Adipose tissue (tissue), 3 donors: Measurements from ENCODE around the gene PCK1. TPM values are rescaled to one million over a fixed set of nuclear protein-coding genes. Genes with fewer than 3 reads are reported as not detected.
"Not testable (repeated sequence)": the region's sequence is repeated elsewhere in the genome, so short reads cannot be mapped to it uniquely, and the experiment has no call there.

ENCODE experiments used
- H3K27ac ChIP-seq: one replicate; pipeline ENCODE4 v1.5.1; 2013; ENCODE audit warnings: low read depth, low read length
- WGBS, 3 donors: extraction: QIAGEN DNeasy Blood & Tissue Kit; methylation state at CpG; one replicate each; pipeline ENCODE4 v1.1.7; 2013; 5-methylcytosine and 5-hydroxymethylcytosine counted together
- polyA plus RNA-seq, 3 donors: library from polyadenylated mRNA; stranded (reverse); fragments of 200-250 nt; gene quantifications; one replicate each; pipeline ENCODE4 v1.2.3, GENCODE V29; 2013
- donor health status: healthy with polysubstance abuse.
- donor health status: Bipolar disorder and iron deficiency.
- donor health status: healthy.

Gene PCK1
- 100 to 1,000 TPM in 1 of 3 donors, 10 to 100 TPM in 2; 20.8 to 161 (median 49.9) TPM for polyA plus RNA-seq

DNA sequence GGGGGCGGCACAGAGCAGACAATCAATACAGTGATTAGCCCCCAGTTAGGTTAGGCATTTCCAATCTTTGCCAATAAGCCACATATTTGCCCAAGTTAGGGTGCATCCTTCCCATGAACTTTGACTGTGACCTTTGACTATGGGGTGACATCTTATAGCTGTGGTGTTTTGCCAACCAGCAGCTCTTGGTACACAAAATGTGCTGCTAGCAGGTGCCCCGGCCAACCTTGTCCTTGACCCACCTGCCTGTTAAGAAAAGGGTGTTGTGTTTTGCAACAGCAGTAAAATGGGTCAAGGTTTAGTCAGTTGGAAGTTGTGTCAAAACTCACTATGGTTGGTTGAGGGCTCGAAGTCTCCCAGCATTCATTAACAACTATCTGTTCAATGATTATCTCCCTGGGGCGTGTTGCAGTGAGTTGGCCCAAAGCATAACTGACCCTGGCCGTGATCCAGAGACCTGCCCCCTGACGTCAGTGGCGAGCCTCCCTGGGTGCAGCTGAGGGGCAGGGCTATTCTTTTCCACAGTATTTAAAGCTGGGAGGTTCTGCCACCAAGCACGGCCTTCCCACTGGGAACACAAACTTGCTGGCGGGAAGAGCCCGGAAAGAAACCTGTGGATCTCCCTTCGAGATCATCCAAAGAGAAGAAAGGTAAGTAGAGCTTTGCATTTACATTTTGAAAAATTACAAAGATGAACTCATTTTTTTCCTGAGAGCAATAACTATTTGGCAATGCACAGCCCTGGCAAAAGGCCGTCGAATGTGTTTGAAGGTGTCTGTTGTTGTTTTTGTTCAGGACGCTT, at the start of gene PCK1:
TSS of gene PCK1 (plus strand) at position 557 of the 802 bp plus-strand sequence. CDS start 302 bp downstream, outside the sequence.
- H3K27ac ChIP-seq: no peak within 1 kb of the TSS
- WGBS, 3 donors: 39 to 55% (median 51%) methylated on average over 14 of the region's 14 CpGs

DNA sequence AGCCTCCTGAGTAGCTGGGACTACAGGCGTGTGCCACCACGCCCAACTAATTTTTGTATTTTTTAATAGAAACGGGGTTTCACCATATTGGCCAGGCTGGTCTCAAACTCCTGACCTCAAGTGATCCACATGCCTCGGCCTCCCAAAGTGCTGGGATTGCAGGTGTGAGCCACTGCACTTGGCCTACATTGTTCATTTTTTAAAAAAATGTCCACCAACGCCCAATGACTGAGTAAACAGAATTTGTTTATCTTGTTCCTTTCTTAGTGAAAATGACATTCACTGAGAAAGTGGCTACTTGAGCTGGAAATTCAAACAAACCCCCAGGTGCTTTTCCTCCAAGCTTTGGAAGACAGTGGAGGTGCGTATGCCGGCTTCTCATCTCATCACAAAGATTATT, 49.2 kb upstream of the PCK1 start:
- H3K27ac ChIP-seq: not testable (repeated sequence)
- WGBS, 3 donors: 77 to 93% (median 85%) methylated on average over 7 of the region's 7 CpGs

DNA sequence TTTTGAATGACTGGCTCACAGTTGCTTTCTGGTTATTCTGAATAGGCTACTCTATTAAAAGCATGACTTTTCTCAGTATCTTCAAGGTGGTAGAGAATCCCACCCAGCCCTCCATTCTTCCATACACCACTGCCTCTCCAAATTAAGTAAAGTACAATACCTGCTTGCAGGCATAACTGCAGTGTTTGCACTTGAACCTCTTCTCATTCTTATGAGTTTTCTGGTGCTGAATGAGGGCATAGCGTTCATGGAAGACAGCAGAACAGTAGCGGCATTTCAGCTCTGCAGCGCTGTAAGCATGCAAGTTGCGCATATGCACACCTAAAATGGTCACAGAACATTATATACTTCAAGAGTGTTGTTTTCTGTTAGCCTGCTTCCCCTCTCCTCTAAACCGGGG, 48.5 kb upstream of the PCK1 start:
- no peak overlapping the region for H3K27ac ChIP-seq
- 76 to 86% (median 83%) methylated on average over 5 of the region's 5 CpGs for WGBS, 3 donors

DNA sequence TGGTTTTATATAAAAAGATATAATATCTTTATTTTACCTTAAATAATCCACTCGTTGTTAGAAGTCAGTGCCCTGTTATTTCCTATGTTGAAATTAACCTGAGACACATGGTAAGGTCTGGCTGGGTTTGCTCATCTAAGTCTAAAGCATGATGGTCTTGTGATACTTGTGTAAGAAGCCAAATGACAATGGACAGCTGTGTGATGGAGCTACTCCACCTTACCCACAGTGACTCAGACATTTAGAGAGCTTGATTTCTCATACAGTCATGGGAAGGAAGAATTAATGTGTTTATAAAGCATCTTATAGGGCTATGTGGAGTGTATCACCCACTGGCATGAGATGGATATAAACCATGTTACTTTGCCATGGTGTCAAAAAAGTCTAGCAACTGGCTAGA, 47.7 kb upstream of the PCK1 start:
- 64 to 76% (median 65%) methylated on average over 1 of the region's 1 CpG for WGBS, 3 donors
- H3K27ac ChIP-seq: no peak overlapping the region

DNA sequence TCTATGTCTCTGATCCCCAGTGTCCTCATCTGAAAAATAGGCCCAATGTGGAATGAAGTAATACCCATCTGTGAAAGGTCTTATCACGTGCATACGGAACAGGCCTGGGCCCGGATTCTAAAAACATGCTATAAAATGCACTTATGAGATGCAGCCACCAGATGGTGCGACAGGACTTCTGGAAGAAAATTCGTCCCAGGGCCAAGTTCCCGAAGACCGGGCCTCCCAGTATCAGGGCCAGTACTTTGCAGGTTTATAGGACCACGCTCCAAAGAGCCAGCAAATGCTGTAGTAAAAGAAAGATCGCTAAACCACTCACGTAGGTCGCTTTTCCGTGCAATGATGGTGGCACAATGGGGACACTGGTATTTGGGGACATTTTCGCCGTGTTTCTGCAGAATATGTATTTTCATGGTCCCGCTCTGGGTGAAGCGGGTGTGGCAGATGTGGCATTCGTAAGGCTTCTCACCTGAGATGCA, 46.6 kb upstream of the PCK1 start:
- WGBS, 3 donors: 31 to 42% (median 40%) methylated on average over 17 of the region's 17 CpGs
- H3K27ac ChIP-seq: no peak overlapping the region

DNA sequence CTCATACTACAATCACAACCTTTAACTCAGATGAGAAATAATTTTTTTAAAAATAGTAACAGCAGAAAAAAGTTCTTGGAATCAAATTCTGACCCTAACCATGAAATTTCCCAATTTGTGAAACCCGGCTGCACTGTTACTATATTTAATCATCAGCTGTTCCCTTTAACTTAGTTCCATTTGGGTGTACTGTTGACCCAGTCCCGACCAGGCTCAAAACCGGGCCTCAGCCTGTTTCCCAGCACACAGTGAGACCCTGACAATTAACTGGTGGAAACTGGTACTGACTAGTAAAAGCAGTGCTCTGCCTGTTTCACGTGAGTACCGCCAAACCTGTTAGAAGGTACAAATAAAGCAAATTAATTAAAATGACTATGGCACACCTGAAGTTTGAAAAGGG, 43.0 kb upstream of the PCK1 start:
- H3K27ac ChIP-seq: no peak overlapping the region
- 75 to 83% (median 80%) methylated on average over 5 of the region's 5 CpGs for WGBS, 3 donors

DNA sequence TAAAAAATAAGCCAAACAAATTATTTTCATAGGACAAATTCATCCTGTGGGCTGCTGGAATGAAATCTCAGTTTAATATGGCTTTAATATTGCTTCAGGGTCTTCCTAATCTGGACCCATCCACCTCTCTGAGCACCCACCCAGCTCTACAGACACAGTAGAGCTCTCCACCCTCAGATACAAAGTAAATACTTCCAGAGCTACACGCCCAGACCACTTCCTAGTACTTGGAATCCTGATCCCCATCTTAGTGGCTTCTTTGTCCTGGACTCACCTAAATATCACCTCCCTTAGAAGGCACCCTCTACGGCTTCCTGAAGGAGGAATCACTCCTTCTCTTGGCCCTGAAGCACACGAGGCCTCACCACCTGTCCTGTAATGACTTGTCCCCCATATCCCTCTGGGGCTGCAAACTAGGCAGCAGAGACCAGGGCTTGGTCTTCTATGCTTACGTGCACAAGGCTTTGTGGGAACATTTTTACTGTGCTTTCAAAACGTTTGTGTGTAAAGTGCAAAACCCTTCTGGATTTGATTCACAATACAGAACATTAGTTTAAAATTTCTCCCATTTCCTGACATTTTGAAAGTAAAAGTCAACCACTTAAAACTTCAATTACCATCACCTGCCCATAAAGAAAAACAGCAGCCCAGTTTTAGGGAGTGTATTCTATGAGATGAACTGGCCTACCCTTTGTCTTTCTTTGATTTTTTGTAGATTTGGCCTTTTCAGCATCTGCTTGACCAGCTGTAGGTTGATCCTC, 38.4 kb upstream of the PCK1 start:
- 61 to 66% (median 65%) methylated on average over 5 of the region's 5 CpGs for WGBS, 3 donors
- no peak overlapping the region for H3K27ac ChIP-seq

DNA sequence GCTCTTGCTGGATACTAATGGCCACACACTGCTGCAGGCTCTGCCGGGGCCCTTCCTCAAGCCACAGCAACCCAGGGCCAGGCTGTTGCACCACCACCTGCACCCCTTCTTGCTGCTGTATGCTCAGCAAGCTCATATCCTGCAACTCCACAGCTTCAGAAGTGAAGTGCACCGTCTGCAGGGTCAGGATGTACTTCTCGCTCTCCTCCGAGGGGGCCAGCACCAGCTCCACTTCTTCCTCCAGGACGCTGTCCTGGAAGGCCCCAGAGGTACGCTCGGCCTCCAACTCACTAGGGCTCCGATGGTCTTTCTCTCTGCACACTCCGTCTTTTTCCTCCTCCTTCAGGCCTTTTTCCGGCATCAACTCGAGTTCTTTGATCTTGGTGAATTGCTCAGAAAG, 37.1 kb upstream of the PCK1 start:
- 89 to 94% (median 91%) methylated on average over 11 of the region's 11 CpGs for WGBS, 3 donors
- no peak overlapping the region for H3K27ac ChIP-seq

DNA sequence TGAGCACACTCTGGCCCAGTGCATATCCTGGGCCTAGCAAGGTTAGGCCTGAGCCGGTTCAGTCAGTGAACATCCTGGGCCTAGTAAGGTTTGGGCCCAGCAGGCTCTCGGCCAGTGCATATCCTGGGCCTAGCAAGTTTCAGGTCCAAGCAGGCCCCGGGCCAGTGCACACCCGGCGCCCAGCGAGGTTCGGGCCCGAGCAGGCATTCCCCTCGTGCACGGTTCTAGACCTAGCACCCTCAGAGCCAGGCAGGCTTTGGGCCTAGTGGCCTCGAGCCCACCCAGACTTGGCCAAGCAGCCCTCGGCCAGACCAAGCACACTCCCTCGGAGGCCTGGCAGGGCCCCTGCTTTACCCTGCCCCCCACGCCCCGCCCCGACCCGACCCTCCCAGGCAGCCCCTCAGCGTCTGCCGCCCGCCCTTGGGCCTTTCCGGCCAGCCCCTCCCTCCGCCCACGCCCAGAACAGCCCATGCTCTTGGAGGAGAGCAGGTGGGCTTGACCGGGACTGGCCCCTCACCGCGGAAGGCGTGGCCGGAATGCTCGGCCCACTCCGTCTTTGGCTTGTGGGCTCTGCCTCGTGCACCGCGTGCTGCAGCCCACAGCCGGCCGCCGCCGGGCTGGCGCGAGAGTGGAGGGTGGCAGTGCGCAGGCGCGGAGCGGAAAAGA, 36.3 kb upstream of the PCK1 start, which contains the start of gene CTCFL:
TSS of gene CTCFL (minus strand) at position 630 of the 666 bp plus-strand sequence. CDS start 935 bp downstream, outside the sequence.
- WGBS, 3 donors: 90 to 94% (median 90%) methylated on average over 37 to 43 of the region's 43 CpGs
- H3K27ac ChIP-seq: no peak within 1 kb of the TSS

DNA sequence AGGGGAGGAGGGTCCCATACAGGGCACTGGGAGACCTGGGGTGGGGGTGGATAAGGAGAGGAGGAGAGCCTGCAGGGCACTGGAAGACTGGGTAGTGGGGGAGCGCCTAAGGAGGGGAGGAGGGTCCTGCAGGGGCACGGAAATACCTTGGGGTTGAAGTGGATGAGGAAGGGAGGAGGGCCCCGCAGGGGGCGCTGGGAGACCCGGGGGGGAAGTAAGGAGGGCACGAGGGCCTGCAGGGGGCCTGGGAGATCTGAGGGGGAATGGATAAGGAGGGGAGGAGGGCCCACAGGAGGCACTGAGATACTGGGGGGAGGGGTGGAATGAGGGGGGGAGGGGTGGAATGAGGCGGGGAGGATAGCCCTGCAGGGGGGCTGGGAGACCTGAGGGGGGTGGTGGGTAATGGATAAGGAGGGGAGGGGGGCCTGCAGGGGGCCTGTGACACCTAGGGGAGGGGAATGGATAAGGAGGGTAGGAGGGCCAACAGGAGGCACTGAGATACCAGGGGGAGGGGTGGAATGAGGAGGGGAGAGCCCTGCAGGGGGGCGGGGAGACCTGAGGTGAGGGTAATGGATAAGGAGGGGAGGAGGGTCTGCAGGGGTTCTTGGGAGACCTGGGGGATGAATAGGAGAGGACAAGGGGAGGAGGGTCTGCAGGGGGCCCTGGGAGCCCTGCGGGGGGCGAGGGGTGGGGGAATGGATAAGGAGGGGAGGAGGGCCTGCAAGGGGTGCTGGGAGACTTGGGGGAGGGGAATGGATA, 35.4 kb upstream of the PCK1 start:
- WGBS, 3 donors: 54 to 64% (median 62%) methylated on average over 7 to 10 of the region's 10 CpGs

DNA sequence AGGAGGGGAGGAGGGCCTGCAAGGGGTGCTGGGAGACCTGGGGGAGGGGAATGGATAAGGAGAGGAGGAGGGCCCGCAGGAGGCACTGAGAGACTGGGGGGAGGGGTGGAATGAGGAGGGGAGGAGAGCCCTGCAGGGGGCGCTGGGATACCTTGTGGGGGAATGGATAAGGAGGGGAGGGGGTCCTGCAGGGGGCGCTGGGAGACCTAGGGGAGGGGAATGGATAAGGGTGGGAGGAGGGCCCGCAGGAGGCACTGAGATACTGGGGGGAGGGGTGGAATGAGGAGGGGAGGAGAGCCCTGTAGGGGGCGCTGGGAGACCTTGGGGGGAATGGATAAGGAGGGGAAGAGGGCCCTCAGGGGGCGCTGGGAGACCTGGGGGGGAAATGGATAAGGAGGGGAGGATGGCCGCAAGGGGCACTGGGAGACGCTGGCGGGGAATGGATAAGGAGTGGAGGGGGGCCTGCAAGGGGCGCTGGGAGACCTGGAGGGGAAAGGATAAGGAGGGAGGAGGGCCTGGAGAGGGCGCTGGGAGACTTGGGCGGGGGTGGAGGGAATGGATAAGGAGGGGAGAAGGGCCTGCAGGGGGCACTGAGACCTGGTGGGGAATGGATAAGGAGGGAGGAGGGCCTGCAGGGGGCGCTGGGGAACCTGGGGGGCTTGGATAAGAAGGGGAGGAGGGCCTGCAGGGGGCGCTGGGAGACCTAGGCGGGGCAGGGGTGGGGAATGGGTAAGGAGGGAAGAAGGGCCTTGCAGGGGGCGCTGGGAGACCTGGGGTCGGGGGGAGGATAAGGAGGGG, 34.6 kb upstream of the PCK1 start:
- H3K27ac ChIP-seq: no peak overlapping the region
- WGBS, 3 donors: 60 to 75% (median 72%) methylated on average over 13 to 17 of the region's 17 CpGs

More for the DNA sequence above, 35.4 kb upstream of the PCK1 start:
- H3K27ac ChIP-seq: no peak overlapping the region

DNA sequence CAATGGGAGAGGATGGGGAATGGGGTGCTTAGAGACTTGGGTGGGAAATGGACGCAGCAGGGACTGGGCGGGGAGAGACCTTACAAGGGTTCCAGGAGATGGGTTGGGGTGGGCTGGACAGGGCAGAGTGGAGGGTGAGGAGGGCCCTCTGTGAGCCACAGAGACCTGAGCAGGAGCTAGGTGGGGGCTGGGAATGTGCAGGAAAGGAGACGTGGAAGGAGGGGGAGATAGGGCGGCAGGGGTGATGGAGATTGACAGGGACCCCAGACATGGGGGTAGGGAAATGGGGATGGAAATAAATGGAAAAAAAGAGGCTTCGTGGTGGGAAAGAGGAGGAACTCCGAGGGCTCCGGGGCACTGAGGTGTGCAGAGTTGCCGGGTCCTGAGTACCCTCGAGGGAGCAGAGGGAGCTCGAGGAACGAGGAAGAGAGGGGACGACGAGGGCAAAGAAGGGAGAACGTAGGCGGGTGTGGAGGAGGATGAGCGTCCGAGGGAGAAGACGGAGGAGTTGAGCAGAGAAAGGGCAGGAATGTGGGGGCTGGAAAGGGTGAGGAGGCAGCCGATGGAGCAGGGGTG, 33.9 kb upstream of the PCK1 start:
- WGBS, 3 donors: 26 to 54% (median 47%) methylated on average over 19 of the region's 19 CpGs
- H3K27ac ChIP-seq: no peak overlapping the region

DNA sequence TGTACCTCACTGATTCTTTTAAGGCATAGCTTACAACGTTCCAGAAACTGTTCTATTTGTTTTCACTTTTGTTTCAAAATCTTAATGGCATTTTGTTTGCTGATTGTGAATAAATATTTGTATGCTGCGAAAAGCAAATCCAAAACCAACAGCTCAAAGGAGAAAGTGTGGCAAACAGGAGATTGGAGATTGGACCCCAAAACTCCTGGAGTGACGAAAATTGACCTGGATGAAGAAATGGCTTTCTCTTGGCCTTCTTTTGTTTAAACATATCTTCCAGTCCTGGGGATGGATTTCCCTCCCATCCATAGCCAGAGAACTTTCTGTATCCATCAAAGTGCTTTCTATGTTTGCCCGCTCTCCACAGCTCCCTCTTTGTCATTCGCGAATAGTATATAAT, 33.2 kb upstream of the PCK1 start:
- WGBS, 3 donors: 54 to 83% (median 82%) methylated on average over 6 of the region's 6 CpGs
- no peak overlapping the region for H3K27ac ChIP-seq

DNA sequence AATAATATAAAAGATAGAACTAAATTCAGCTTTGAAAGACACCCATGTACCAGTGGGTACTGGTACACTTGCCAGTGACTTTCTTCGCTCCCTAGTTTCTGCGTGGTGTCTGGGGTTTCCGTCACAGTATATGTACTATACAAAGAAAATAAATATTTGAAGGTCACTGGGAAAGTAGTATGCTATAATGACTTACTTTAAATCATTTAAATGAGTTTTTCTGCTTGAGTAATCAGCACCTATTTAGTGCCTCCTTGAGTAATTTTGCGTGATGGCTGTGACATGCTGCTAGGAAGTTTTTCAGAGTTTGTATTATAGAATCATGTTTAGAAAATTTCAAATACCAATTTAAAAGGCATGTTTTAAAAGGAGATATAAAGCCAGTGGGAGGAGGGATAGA, 32.8 kb upstream of the PCK1 start:
- 76 to 93% (median 92%) methylated on average over 4 of the region's 4 CpGs for WGBS, 3 donors

DNA sequence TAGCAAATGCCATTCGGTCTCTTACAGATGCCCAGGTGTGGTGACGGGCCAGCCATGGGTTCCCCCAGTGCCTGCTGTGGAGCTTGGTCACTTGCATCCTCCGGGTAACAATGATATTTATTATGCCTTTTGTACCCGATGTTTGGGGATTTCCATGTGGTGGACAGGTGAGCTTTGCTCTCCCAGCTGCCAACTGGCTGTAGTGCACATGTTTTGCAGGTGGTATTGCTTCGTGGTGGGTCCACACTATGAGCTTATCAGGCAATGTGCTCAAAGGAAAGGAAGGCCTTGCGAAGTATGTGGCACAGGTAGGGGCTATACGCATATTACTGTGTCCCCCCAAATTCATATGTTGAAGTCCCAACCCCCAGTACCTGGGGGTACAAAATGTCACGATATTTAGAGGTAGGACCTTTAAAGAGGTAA, 31.7 kb upstream of the PCK1 start:
- 78 to 95% (median 92%) methylated on average over 8 of the region's 8 CpGs for WGBS, 3 donors

More for the DNA sequence above, 32.8 kb upstream of the PCK1 start:
- H3K27ac ChIP-seq: no peak overlapping the region

DNA sequence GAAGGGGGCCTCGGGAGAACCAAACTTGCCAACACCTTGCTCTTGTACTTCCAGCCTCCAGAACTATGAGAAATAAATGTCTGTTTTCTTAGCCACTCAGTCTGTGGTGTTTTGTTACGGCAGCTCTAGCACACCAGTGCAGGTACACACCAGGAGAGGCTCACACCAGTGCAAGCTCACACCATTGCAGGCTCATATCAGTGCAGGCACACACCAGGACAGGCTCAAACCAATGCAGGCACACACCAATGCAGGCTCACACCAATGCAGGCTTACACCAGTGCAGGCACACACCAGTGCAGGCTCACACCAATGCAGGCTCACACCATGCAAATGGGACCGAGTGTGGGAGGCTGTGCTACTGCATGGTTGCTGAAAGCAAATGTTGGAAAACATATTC, 31.1 kb upstream of the PCK1 start:
- no peak overlapping the region for H3K27ac ChIP-seq
- 80 to 88% (median 86%) methylated on average over 3 of the region's 3 CpGs for WGBS, 3 donors

More for the DNA sequence above, 31.7 kb upstream of the PCK1 start:
- no peak overlapping the region for H3K27ac ChIP-seq
